ENCODE results near the gene ARHGEF25.

ARHGEF25 gene

GRCh38 chr12:57606821-57607220 lies 4.4 kb upstream of the ARHGEF25 start:
- Histone ChIP-seq H3K36me3 (ENCODE audit: control insufficient read depth in 4 of 4, insufficient read depth in 4 of 4, low read length in 3 of 4) (peaks cover 2 to 24% (median 9%) of the 10 kb centered on the region in 4 experiments), H3K27ac (ENCODE audit: insufficient read depth in 1 of 2, low read depth in 1 of 2, low read length in 2 of 2, poor library complexity in 1 of 2, severe bottlenecking in 2 of 2) (no peak overlapping the region), H3K9me3 (ENCODE audit: control extremely low read depth in 1 of 5, control insufficient read depth in 4 of 5, insufficient read depth in 2 of 5, low read depth in 1 of 5, low read length in 4 of 5) (no peaks in the 10 kb centered on the region), H3K27me3 (replicated peaks in 2 of 5; ENCODE audit: control insufficient read depth in 4 of 5, insufficient read depth in 5 of 5, low read length in 4 of 5) (peaks cover 0 to 17% (median 8%) of the 10 kb centered on the region in 5 experiments), H3K4me3 (ENCODE audit: control insufficient read depth in 1 of 7, extremely low read depth in 1 of 7, insufficient read depth in 4 of 7, low read depth in 2 of 7, low read length in 6 of 7) (no peak overlapping the region), H3K4me1 (ENCODE audit: control extremely low read depth in 1 of 4, control insufficient read depth in 4 of 4, insufficient read depth in 4 of 4, low read length in 3 of 4) (peaks cover 0 to 36% (median 13%) of the 10 kb centered on the region in 4 experiments)
- no peak for DNase-seq
- ChIA-PET POLR2A (no interaction called here), CTCF (interaction anchor here (1.7 to 5.8 kb wide), 6 partner anchors 10 to 22 kb away, joined by 5 to 35 read pairs (median 6); no protein-coding TSS in a partner anchor)
- WGBS (ENCODE audit: insufficient coverage): 96% methylated on average over 8 of the region's 11 CpGs

GRCh38 chr12:57607958-57608663 lies 3.1 kb upstream of the ARHGEF25 start:
- ChIA-PET CTCF (interaction anchor here (1.0 to 5.8 kb wide), 7 partner anchors 8 to 133 kb away, joined by 3 to 35 read pairs (median 4); no protein-coding TSS in a partner anchor), POLR2A (interaction anchor here (0.8 kb wide), 1 partner anchor 9 kb away, joined by 3 read pairs; no protein-coding TSS in a partner anchor)
- Histone ChIP-seq H3K4me1 (ENCODE audit: control extremely low read depth in 1 of 4, control insufficient read depth in 4 of 4, insufficient read depth in 4 of 4, low read length in 3 of 4) (peaks cover 0 to 37% (median 13%) of the 10 kb centered on the region in 4 experiments), H3K27me3 (replicated peaks in 2 of 5; ENCODE audit: control insufficient read depth in 4 of 5, insufficient read depth in 5 of 5, low read length in 4 of 5) (peaks cover 0 to 25% (median 20%) of the 10 kb centered on the region in 5 experiments), H3K36me3 (ENCODE audit: control insufficient read depth in 4 of 4, insufficient read depth in 4 of 4, low read length in 3 of 4) (peaks cover 0 to 17% (median 3%) of the 10 kb centered on the region in 4 experiments), H3K9me3 (ENCODE audit: control extremely low read depth in 1 of 5, control insufficient read depth in 4 of 5, insufficient read depth in 2 of 5, low read depth in 1 of 5, low read length in 4 of 5) (no peaks in the 10 kb centered on the region), H3K27ac (ENCODE audit: insufficient read depth in 1 of 2, low read depth in 1 of 2, low read length in 2 of 2, poor library complexity in 1 of 2, severe bottlenecking in 2 of 2) (no peak overlapping the region), H3K4me3 (ENCODE audit: control insufficient read depth in 1 of 7, extremely low read depth in 1 of 7, insufficient read depth in 4 of 7, low read depth in 2 of 7, low read length in 6 of 7) (no peak overlapping the region)
- DNase-seq: no peak
- 94% methylated on average over 12 of the region's 12 CpGs for WGBS (ENCODE audit: insufficient coverage)

DNA sequence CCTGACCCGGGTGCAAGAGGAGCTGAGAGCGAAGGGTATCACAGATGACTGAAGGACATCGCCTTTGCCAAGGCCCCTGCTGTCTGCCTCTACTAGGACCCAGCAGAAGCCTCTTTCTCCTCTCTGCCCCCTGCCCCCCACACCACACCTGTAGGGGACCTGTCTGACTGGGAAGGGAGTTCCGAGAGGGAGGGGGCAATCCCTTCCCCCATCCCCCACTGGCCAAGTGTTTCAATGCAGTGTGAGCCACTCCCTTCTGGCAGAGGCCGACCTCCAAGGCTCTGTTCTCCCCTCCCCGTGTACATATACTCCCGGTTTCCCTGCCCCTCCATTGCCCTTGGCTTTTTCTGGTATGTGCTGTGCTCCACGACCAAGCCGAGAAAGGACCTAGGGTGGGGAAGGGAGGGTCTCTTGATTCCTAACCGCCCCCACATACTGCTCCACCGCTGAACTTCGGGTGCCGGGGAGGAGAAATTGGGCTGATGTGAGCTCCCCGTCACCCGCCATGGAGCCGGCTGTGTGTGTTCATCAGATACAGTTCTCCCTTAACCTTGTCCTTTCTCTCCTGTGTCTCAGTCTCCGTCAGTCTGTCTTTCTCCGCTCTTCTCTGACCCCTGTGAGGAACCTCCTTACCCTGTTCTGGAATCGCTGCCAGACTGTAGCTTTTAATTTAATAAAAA lies 2.0 kb upstream of the ARHGEF25 start:
- POLR2A ChIA-PET: no interaction called here

GRCh38 chr12:57609781-57610553 lies 1.3 kb upstream of the ARHGEF25 start:
- POLR2A ChIA-PET: no interaction called here
- Histone ChIP-seq H3K9me3 (ENCODE audit: control extremely low read depth in 1 of 5, control insufficient read depth in 4 of 5, insufficient read depth in 2 of 5, low read depth in 1 of 5, low read length in 4 of 5) (no peaks in the 10 kb centered on the region), H3K4me3 (ENCODE audit: control insufficient read depth in 1 of 7, extremely low read depth in 1 of 7, insufficient read depth in 4 of 7, low read depth in 2 of 7, low read length in 6 of 7) (peak overlapping the region in 4 of 7 experiments; percentile 51 to 75 (median 64)), H3K36me3 (ENCODE audit: control insufficient read depth in 4 of 4, insufficient read depth in 4 of 4, low read length in 3 of 4) (peaks cover 0 to 17% (median 3%) of the 10 kb centered on the region in 4 experiments), H3K4me1 (ENCODE audit: control extremely low read depth in 1 of 4, control insufficient read depth in 4 of 4, insufficient read depth in 4 of 4, low read length in 3 of 4) (peaks cover 0 to 27% (median 12%) of the 10 kb centered on the region in 4 experiments), H3K27me3 (replicated peaks in 2 of 5; ENCODE audit: control insufficient read depth in 4 of 5, insufficient read depth in 5 of 5, low read length in 4 of 5) (peaks cover 0 to 38% (median 34%) of the 10 kb centered on the region in 5 experiments), H3K27ac (ENCODE audit: insufficient read depth in 1 of 2, low read depth in 1 of 2, low read length in 2 of 2, poor library complexity in 1 of 2, severe bottlenecking in 2 of 2) (no peak overlapping the region)
- CTCF ChIA-PET: interaction anchor here (0.9 to 5.8 kb wide), 5 partner anchors 11 to 35 kb away, joined by 3 to 35 read pairs (median 5); no protein-coding TSS in a partner anchor
- DNase-seq: no peak
- WGBS (ENCODE audit: insufficient coverage): 38% methylated on average over 9 of the region's 34 CpGs

More for the DNA sequence above, 2.0 kb upstream of the ARHGEF25 start:
- CTCF ChIA-PET: interaction anchor here (0.9 to 5.8 kb wide), 5 partner anchors 12 to 132 kb away, joined by 3 to 35 read pairs (median 3); no protein-coding TSS in a partner anchor
- H3K4me3 ChIP-seq (ENCODE audit: control insufficient read depth in 1 of 7, extremely low read depth in 1 of 7, insufficient read depth in 4 of 7, low read depth in 2 of 7, low read length in 6 of 7): no peak overlapping the region
- DNase-seq: no peak
- H3K36me3 ChIP-seq (ENCODE audit: control insufficient read depth in 4 of 4, insufficient read depth in 4 of 4, low read length in 3 of 4): peaks cover 0 to 17% (median 3%) of the 10 kb centered on the region in 4 experiments
- H3K4me1 ChIP-seq (ENCODE audit: control extremely low read depth in 1 of 4, control insufficient read depth in 4 of 4, insufficient read depth in 4 of 4, low read length in 3 of 4): peaks cover 0 to 27% (median 13%) of the 10 kb centered on the region in 4 experiments
- no peaks in the 10 kb centered on the region for H3K9me3 ChIP-seq (ENCODE audit: control extremely low read depth in 1 of 5, control insufficient read depth in 4 of 5, insufficient read depth in 2 of 5, low read depth in 1 of 5, low read length in 4 of 5)
- 91% methylated on average over 12 of the region's 19 CpGs for WGBS (ENCODE audit: insufficient coverage)
- peaks cover 0 to 36% (median 31%) of the 10 kb centered on the region in 5 experiments for H3K27me3 ChIP-seq (replicated peaks in 2 of 5; ENCODE audit: control insufficient read depth in 4 of 5, insufficient read depth in 5 of 5, low read length in 4 of 5)
- no peak overlapping the region for H3K27ac ChIP-seq (ENCODE audit: insufficient read depth in 1 of 2, low read depth in 1 of 2, low read length in 2 of 2, poor library complexity in 1 of 2, severe bottlenecking in 2 of 2)

GRCh38 chr12:57610554-57611107 lies 604 bp upstream of the ARHGEF25 start:
- CTCF ChIA-PET: interaction anchor here (1.0 to 1.4 kb wide), 3 partner anchors 10 to 26 kb away, joined by 4 to 5 read pairs (median 5); no protein-coding TSS in a partner anchor
- H3K36me3 ChIP-seq (ENCODE audit: control insufficient read depth in 4 of 4, insufficient read depth in 4 of 4, low read length in 3 of 4): peaks cover 0 to 17% (median 3%) of the 10 kb centered on the region in 4 experiments
- no peaks in the 10 kb centered on the region for H3K9me3 ChIP-seq (ENCODE audit: control extremely low read depth in 1 of 5, control insufficient read depth in 4 of 5, insufficient read depth in 2 of 5, low read depth in 1 of 5, low read length in 4 of 5)
- H3K4me1 ChIP-seq (ENCODE audit: control extremely low read depth in 1 of 4, control insufficient read depth in 4 of 4, insufficient read depth in 4 of 4, low read length in 3 of 4): peaks cover 0 to 20% (median 9%) of the 10 kb centered on the region in 4 experiments
- 2% methylated on average over 19 of the region's 29 CpGs for WGBS (ENCODE audit: insufficient coverage)
- H3K27ac ChIP-seq (ENCODE audit: insufficient read depth in 1 of 2, low read depth in 1 of 2, low read length in 2 of 2, poor library complexity in 1 of 2, severe bottlenecking in 2 of 2): no peak overlapping the region
- peak overlapping the region in 5 of 7 experiments; percentile 38 to 75 (median 57) for H3K4me3 ChIP-seq (ENCODE audit: control insufficient read depth in 1 of 7, extremely low read depth in 1 of 7, insufficient read depth in 4 of 7, low read depth in 2 of 7, low read length in 6 of 7)
- peaks cover 0 to 39% (median 35%) of the 10 kb centered on the region in 5 experiments for H3K27me3 ChIP-seq (replicated peaks in 2 of 5; ENCODE audit: control insufficient read depth in 4 of 5, insufficient read depth in 5 of 5, low read length in 4 of 5)
- POLR2A ChIA-PET: no interaction called here
- peak in 2 of 3 donors; percentile 45 to 58 for DNase-seq

All from common myeloid progenitor, CD34-positive (primary cell).